ENCODE data around the gene SGCD.

DNA sequence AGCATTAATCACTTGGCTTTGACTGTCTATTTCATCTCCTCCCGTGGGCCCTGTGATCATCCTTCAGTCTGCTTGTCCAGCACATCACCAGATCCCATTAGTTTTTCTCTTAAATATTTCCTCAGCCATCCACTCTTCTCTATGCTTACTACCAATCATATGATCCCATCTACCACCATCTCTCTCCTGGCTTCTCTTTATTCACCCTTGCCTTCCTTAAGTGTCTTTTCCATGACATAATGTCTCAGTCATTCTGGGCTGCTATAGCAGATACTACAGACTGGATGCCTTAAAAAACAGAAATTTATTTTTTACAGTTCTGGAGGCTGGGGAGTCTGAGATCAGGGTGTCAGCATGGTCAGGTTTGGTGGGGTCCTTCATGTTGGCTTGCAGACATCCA, 314.7 kb downstream of the SGCD start:
- TF ChIP-seq, protein P1, sequence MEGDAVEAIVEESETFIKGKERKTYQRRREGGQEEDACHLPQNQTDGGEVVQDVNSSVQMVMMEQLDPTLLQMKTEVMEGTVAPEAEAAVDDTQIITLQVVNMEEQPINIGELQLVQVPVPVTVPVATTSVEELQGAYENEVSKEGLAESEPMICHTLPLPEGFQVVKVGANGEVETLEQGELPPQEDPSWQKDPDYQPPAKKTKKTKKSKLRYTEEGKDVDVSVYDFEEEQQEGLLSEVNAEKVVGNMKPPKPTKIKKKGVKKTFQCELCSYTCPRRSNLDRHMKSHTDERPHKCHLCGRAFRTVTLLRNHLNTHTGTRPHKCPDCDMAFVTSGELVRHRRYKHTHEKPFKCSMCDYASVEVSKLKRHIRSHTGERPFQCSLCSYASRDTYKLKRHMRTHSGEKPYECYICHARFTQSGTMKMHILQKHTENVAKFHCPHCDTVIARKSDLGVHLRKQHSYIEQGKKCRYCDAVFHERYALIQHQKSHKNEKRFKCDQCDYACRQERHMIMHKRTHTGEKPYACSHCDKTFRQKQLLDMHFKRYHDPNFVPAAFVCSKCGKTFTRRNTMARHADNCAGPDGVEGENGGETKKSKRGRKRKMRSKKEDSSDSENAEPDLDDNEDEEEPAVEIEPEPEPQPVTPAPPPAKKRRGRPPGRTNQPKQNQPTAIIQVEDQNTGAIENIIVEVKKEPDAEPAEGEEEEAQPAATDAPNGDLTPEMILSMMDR (IDR thresholded peaks at IDR 0.05) = no peak
- TF ChIP-seq POLR2A (IDR thresholded peaks at IDR 0.05) = no peak
